Activated CD8-positive, alpha-beta T cell treated with anti-CD3 and anti-CD28 coated beads for 36 hours (primary cell): ENCODE results near the gene COL6A2. TPM values are rescaled to one million over a fixed set of nuclear protein-coding genes. Genes with fewer than 3 reads are reported as not detected.

Experiments
- ATAC-seq: fragments of 200-7000 bp; cut with Tn5 transposase; one replicate; pipeline ENCODE4 v1.10.0; 2021; ENCODE audit warnings: mild to moderate bottlenecking, moderate library complexity
- CTCF ChIA-PET: fragments of 350-600 bp; sonication (Branson Sonifier 250); formaldehyde crosslinking; loops from one replicate; lab custom pipeline; 2021; ENCODE audit warnings: antibody characterized with exemption; lab: Charles Lee
- POLR2A ChIA-PET: fragments of 350-600 bp; sonication (Branson Sonifier 250); formaldehyde crosslinking; loops from one replicate; lab custom pipeline; 2021; ENCODE audit warnings: antibody characterized with exemption; lab: Charles Lee
- DNase-seq: peaks from one replicate; pipeline ENCODE4 v3.0.0-alpha.2; 2020
- H3K27ac Mint-ChIP-seq: one replicate; pipeline ENCODE4 v1.8.0; 2021; ENCODE audit warnings: mild to moderate bottlenecking, mixed read lengths
- H3K27me3 Mint-ChIP-seq: one replicate; pipeline ENCODE4 v1.8.0; 2021; ENCODE audit warnings: mixed read lengths
- H3K36me3 Mint-ChIP-seq: one replicate; pipeline ENCODE4 v1.8.0; 2021; ENCODE audit warnings: low read depth, mixed read lengths
- H3K4me1 Mint-ChIP-seq: one replicate; pipeline ENCODE4 v1.8.0; 2021; ENCODE audit warnings: low read depth, mixed read lengths
- H3K4me3 Mint-ChIP-seq: one replicate; pipeline ENCODE4 v1.8.0; 2021; ENCODE audit warnings: mild to moderate bottlenecking, moderate library complexity, mixed read lengths
- H3K9me3 Mint-ChIP-seq: one replicate; pipeline ENCODE4 v1.8.0; 2021; ENCODE audit warnings: mixed read lengths
- CTCF ChIP-seq: fragments of 200-600 bp; IDR thresholded peaks from one replicate; pipeline ENCODE4 v1.8.0; 2022; ENCODE audit warnings: antibody characterized with exemption, mild to moderate bottlenecking
- intact Hi-C: fragments of 100-400 bp; cut with micrococcal nuclease; formaldehyde crosslinking; loops from one replicate; pipeline ENCODE4 v1.10.0; 2022
- total RNA-seq, 2 experiments: library from RNA; stranded (reverse); gene quantifications; one replicate each; pipeline ENCODE4 v1.2.3, GENCODE V29; 2021

Gene COL6A2
- total RNA-seq, 2 experiments from 2014 or later, result 25.0 to 25.3 TPM

- POLR2A ChIA-PET, result interaction anchor here (0.9 to 1.1 kb wide), 2 partner anchors 19 to 177 kb away, joined by 3 read pairs; no protein-coding TSS in a partner anchor
These were observed 55.6 kb downstream of the COL6A2 start for GRCh38 chr21:46153247-46154154.

GRCh38 chr21:46154155-46154954 is 56.4 kb downstream of the COL6A2 start:
- ChIA-PET POLR2A (interaction anchor here (1.1 kb wide), 1 partner anchor 176 kb away, joined by 3 read pairs; no protein-coding TSS in a partner anchor), CTCF (interaction anchor here (1.3 to 2.5 kb wide), 2 partner anchors 131 to 171 kb away, joined by 4 to 7 read pairs; partner anchors contain the start of genes MCM3AP and YBEY)
- Mint-ChIP-seq H3K9me3 (no peaks in the 10 kb centered on the region), H3K27me3 (no peaks in the 10 kb centered on the region), H3K4me3 (no peak overlapping the region), H3K36me3 (no peaks in the 10 kb centered on the region), H3K4me1 (no peaks in the 10 kb centered on the region), H3K27ac (no peak overlapping the region)
- TF ChIP-seq CTCF, result no peak
- no peak for ATAC-seq
- intact Hi-C loops, result no loop called here
- no peak for DNase-seq

More at GRCh38 chr21:46153247-46154154, 55.6 kb downstream of the COL6A2 start:
- Mint-ChIP-seq H3K27ac (no peak overlapping the region), H3K9me3 (no peaks in the 10 kb centered on the region), H3K4me3 (no peak overlapping the region), H3K36me3 (no peaks in the 10 kb centered on the region), H3K4me1 (no peaks in the 10 kb centered on the region), H3K27me3 (no peaks in the 10 kb centered on the region)
- intact Hi-C loops, result no loop called here
- DNase-seq, result peak; percentile 74
- CTCF ChIA-PET, result interaction anchor here (0.9 to 2.5 kb wide), 12 partner anchors 10 to 187 kb away, joined by 3 to 10 read pairs (median 4); partner anchors contain the start of genes MCM3AP and YBEY
- peak; percentile 92 for ATAC-seq
- TF ChIP-seq CTCF, result peak; percentile 85

GRCh38 chr21:46154955-46155513 is 57.1 kb downstream of the COL6A2 start:
- POLR2A ChIA-PET, result no interaction called here
- H3K27ac Mint-ChIP-seq, result no peak overlapping the region
- TF ChIP-seq CTCF, result no peak
- intact Hi-C loops, result no loop called here
- no peaks in the 10 kb centered on the region for H3K4me1 Mint-ChIP-seq
- H3K27me3 Mint-ChIP-seq, result no peaks in the 10 kb centered on the region
- no peak overlapping the region for H3K4me3 Mint-ChIP-seq
- CTCF ChIA-PET, result no interaction called here
- no peaks in the 10 kb centered on the region for H3K9me3 Mint-ChIP-seq
- H3K36me3 Mint-ChIP-seq, result no peaks in the 10 kb centered on the region
- ATAC-seq, result no peak
- no peak for DNase-seq

- ChIA-PET POLR2A (no interaction called here), CTCF (no interaction called here)
- Mint-ChIP-seq H3K9me3 (no peaks in the 10 kb centered on the region), H3K4me3 (no peak within 1 kb of the TSS), H3K27ac (no peak within 1 kb of the TSS), H3K27me3 (no peaks in the 10 kb centered on the region), H3K36me3 (peaks cover 1% of the 10 kb centered on the region), H3K4me1 (no peaks in the 10 kb centered on the region)
- intact Hi-C loops, result no loop called here
- no peak for DNase-seq
- no peak for ATAC-seq
- TF ChIP-seq CTCF, result no peak
These were observed 57.8 kb downstream of the COL6A2 start, which contains the start of gene FTCD for GRCh38 chr21:46155514-46156377. TSS of gene FTCD (minus strand) at chr21:46155579. CDS start at chr21:46155523, 56 bp downstream.
